HCT116 (cell line): ENCODE measurements around the gene ACTBL2. TPM values are rescaled to one million over a fixed set of nuclear protein-coding genes. Genes with fewer than 3 reads are reported as not detected.

Experiments used
- ATAC-seq: fragments of 200-7000 bp; cut with Tn5 transposase; 2 replicates; pipeline ENCODE4 v1.9.1; 2020; ENCODE audit warnings: mild to moderate bottlenecking, moderate library complexity
- BruUV-seq: library from RNA; stranded (reverse); fragments of 400-500 nt; replicated peaks from 2 replicates; lab custom pipeline; 2021; lab: Mats Ljungman, UMichigan
- CTCF ChIA-PET: fragments of 300-600 bp; sonication (Branson Sonifier 250); formaldehyde crosslinking; loops from one replicate; lab custom pipeline; 2021; ENCODE audit warnings: antibody characterized with exemption; lab: Charles Lee
- POLR2A ChIA-PET: fragments of 300-600, 350-600 bp; sonication (Branson Sonifier 250); formaldehyde crosslinking; loops from one replicate; lab custom pipeline; 2021; ENCODE audit warnings: antibody characterized with exemption; lab: Charles Lee
- RAD21 ChIA-PET, 2 experiments: fragments of 300-600 bp; sonication (Branson Sonifier 250); formaldehyde crosslinking; loops; one replicate each; lab custom pipeline; 2023; ENCODE audit warnings: low total read pairs in 2 of 2; ENCODE audit not compliant: uncharacterized antibody in 2 of 2, unreplicated experiment in 2 of 2, low non-redundant PET in 1 of 2; lab: Charles Lee
- DNase-seq: peaks from one replicate; pipeline ENCODE4 v3.0.0-alpha.2; 2010; ENCODE audit warnings: low read depth, low spot score
- H2AFZ ChIP-seq: fragments of 200-600 bp; shearing (Covaris generic), sonication (generic); 2 replicates; pipeline ENCODE4 v1.6.1; 2017; ENCODE audit warnings: low read depth, mixed run types, mixed read lengths, antibody characterized with exemption, low read length; ENCODE audit not compliant: poor library complexity, severe bottlenecking
- H3K27ac ChIP-seq: 2 replicates; pipeline ENCODE4 v1.5.1; 2012; ENCODE audit warnings: low read depth, low read length
- H3K27me3 ChIP-seq: fragments of 200-600 bp; sonication (generic); 2 replicates; pipeline ENCODE4 v1.6.1; 2016; ENCODE audit warnings: mixed run types, low read length, mixed read lengths; ENCODE audit not compliant: insufficient read depth
- H3K36me3 ChIP-seq, 2 experiments: fragments of 200-500 bp in 1 of 2; fragments of 200-600 bp in 1 of 2; sonication (Bioruptor generic) in 1 of 2; sonication (generic) in 1 of 2; 2 replicates each; pipeline versions ENCODE4 v1.5.1 to v1.6.1; 2014 to 2016; ENCODE audit warnings: low read length in 2 of 2, inconsistent platforms in 1 of 2, mixed read lengths in 1 of 2, mixed run types in 1 of 2; ENCODE audit not compliant: insufficient read depth in 2 of 2, control insufficient read depth in 1 of 2
- H3K4me1 ChIP-seq, 2 experiments: fragments of 200-600 bp in 1 of 2; sonication (generic) in 1 of 2; 2 replicates each; pipeline versions ENCODE4 v1.5.1 to v1.6.1; 2012 to 2017; ENCODE audit warnings: low read length in 2 of 2, inconsistent platforms in 1 of 2, mild to moderate bottlenecking in 1 of 2, mixed read lengths in 1 of 2, mixed run types in 1 of 2, moderate library complexity in 1 of 2; ENCODE audit not compliant: insufficient read depth in 2 of 2, control insufficient read depth in 1 of 2
- H3K4me2 ChIP-seq: fragments of 200-600 bp; sonication (generic); 2 replicates; pipeline ENCODE4 v1.6.1; 2017; ENCODE audit warnings: mixed run types, low read length, mixed read lengths
- H3K4me3 ChIP-seq, 2 experiments: fragments of 200-600 bp in 1 of 2; sonication (generic) in 1 of 2; replicated peaks in 1 of 2; 2 replicates each; pipeline ENCODE4 v1.5.1; 2011 to 2016; ENCODE audit warnings: low read length in 2 of 2, control low read depth in 1 of 2, low read depth in 1 of 2, mild to moderate bottlenecking in 1 of 2, mixed read lengths in 1 of 2, mixed run types in 1 of 2
- H3K79me2 ChIP-seq: fragments of 200-600 bp; sonication (generic); 2 replicates; pipeline ENCODE4 v1.6.1; 2017; ENCODE audit warnings: mild to moderate bottlenecking, mixed run types, low read length, moderate library complexity, mixed read lengths; ENCODE audit not compliant: insufficient read depth
- H3K9ac ChIP-seq: fragments of 200-600 bp; sonication (generic); 2 replicates; pipeline ENCODE4 v1.6.1; 2016; ENCODE audit warnings: low read length, mixed read lengths
- H3K9me2 ChIP-seq: fragments of 200-600 bp; sonication (generic), shearing (Covaris generic); 2 replicates; pipeline ENCODE4 v1.6.1; 2017; ENCODE audit warnings: mixed run types, mild to moderate bottlenecking, moderate library complexity; ENCODE audit not compliant: insufficient read depth
- H3K9me3 ChIP-seq, 2 experiments: fragments of 200-500 bp in 1 of 2; fragments of 200-600 bp in 1 of 2; sonication (Bioruptor generic) in 1 of 2; sonication (generic) in 1 of 2; 2 replicates each; pipeline ENCODE4 v1.6.1; 2014 to 2017; ENCODE audit warnings: low read length in 2 of 2, mixed read lengths in 2 of 2, inconsistent platforms in 1 of 2, low read depth in 1 of 2, mild to moderate bottlenecking in 1 of 2, mixed run types in 1 of 2, moderate library complexity in 1 of 2; ENCODE audit not compliant: control insufficient read depth in 1 of 2, insufficient read depth in 1 of 2
- H4K20me1 ChIP-seq: fragments of 200-600 bp; sonication (generic), shearing (Covaris generic); 2 replicates; pipeline ENCODE4 v1.6.1; 2017; ENCODE audit warnings: mixed run types, mild to moderate bottlenecking, moderate library complexity; ENCODE audit not compliant: insufficient read depth
- CEBPB ChIP-seq: IDR thresholded peaks from 2 replicates; pipeline ENCODE4 v1.6.1; 2012; ENCODE audit warnings: low read depth
- ELF1 ChIP-seq: IDR thresholded peaks from 2 replicates; pipeline ENCODE4 v1.6.1; 2012; ENCODE audit warnings: low read depth, borderline replicate concordance
- FOSL1 ChIP-seq: IDR thresholded peaks from 2 replicates; pipeline ENCODE4 v1.6.1; 2012; ENCODE audit warnings: low read depth
- JUND ChIP-seq: IDR thresholded peaks from 2 replicates; pipeline ENCODE4 v1.6.1; 2012
- POLR2A ChIP-seq: IDR thresholded peaks from 2 replicates; pipeline ENCODE4 v1.7.0; 2011; ENCODE audit warnings: borderline replicate concordance; ENCODE audit not compliant: insufficient read depth, insufficient read length; ENCODE audit errors: extremely low read depth
- SRF ChIP-seq: IDR thresholded peaks from 2 replicates; pipeline ENCODE4 v1.6.1; 2012; ENCODE audit warnings: low read depth
- YY1 ChIP-seq: IDR thresholded peaks from 2 replicates; pipeline ENCODE4 v1.6.1; 2011; ENCODE audit warnings: low read length, low read depth, moderate library complexity, mild to moderate bottlenecking; ENCODE audit not compliant: insufficient replicate concordance; ENCODE audit errors: extremely low read depth
- ZFX ChIP-seq: fragments of 450-650 bp; IDR thresholded peaks from 2 replicates; pipeline ENCODE4 v1.6.1; 2017
- intact Hi-C: fragments of 100-400 bp; cut with micrococcal nuclease; formaldehyde crosslinking; loops from 2 replicates; pipeline ENCODE4 v1.10.0; 2022
- total RNA-seq: library from RNA; stranded (reverse); gene quantifications from one replicate; pipeline ENCODE4 v1.2.1, GENCODE V29; 2021; ENCODE audit not compliant: unreplicated experiment
- TF ChIP-seq, protein P1 (sequence below): IDR thresholded peaks from 2 replicates; pipeline ENCODE4 v1.6.1; 2012; ENCODE audit warnings: low read depth
- TF ChIP-seq, protein P2 (sequence below): IDR thresholded peaks from 2 replicates; pipeline ENCODE4 v1.6.1; 2011; ENCODE audit warnings: mild to moderate bottlenecking, low read length, moderate library complexity; ENCODE audit not compliant: insufficient replicate concordance; ENCODE audit errors: extremely low read depth

The ACTBL2 gene
- total RNA-seq, 1 experiment from 2014 or later: 0.07 TPM

DNA sequence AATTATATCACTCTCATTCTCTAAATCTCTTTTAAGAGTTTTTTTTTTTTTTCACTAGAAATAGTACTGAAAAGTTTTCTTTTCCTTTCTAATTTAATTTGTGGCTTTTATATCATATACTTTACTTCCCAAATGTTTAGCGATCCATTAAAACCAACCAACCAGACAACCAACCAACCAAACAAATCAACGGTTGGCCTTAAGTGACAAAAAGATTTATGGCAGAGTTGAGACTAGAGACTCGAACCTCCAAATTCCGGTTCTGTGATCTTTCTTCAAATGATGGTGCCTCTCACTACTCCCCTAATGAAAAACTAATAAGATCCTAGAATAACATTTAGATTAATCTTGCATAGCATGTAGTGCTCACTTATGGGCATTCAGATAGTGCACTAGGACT is 45.3 kb upstream of the ACTBL2 start:
- CTCF ChIA-PET: no interaction called here
- DNase-seq: no peak
- H3K4me2 ChIP-seq: no peak overlapping the region
- H3K27ac ChIP-seq: no peak overlapping the region
- H3K9ac ChIP-seq: no peak overlapping the region
- no peaks in the 10 kb centered on the region for H4K20me1 ChIP-seq
- H3K36me3 ChIP-seq: no peaks in the 10 kb centered on the region
- TF ChIP-seq FOSL1 (no peak), ZFX (no peak), JUND (no peak), CEBPB (no peak), SRF (no peak), POLR2A (no peak), YY1 (no peak), ELF1 (no peak)
- TF ChIP-seq, protein P1, sequence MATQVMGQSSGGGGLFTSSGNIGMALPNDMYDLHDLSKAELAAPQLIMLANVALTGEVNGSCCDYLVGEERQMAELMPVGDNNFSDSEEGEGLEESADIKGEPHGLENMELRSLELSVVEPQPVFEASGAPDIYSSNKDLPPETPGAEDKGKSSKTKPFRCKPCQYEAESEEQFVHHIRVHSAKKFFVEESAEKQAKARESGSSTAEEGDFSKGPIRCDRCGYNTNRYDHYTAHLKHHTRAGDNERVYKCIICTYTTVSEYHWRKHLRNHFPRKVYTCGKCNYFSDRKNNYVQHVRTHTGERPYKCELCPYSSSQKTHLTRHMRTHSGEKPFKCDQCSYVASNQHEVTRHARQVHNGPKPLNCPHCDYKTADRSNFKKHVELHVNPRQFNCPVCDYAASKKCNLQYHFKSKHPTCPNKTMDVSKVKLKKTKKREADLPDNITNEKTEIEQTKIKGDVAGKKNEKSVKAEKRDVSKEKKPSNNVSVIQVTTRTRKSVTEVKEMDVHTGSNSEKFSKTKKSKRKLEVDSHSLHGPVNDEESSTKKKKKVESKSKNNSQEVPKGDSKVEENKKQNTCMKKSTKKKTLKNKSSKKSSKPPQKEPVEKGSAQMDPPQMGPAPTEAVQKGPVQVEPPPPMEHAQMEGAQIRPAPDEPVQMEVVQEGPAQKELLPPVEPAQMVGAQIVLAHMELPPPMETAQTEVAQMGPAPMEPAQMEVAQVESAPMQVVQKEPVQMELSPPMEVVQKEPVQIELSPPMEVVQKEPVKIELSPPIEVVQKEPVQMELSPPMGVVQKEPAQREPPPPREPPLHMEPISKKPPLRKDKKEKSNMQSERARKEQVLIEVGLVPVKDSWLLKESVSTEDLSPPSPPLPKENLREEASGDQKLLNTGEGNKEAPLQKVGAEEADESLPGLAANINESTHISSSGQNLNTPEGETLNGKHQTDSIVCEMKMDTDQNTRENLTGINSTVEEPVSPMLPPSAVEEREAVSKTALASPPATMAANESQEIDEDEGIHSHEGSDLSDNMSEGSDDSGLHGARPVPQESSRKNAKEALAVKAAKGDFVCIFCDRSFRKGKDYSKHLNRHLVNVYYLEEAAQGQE: no peak
- TF ChIP-seq, protein P2, sequence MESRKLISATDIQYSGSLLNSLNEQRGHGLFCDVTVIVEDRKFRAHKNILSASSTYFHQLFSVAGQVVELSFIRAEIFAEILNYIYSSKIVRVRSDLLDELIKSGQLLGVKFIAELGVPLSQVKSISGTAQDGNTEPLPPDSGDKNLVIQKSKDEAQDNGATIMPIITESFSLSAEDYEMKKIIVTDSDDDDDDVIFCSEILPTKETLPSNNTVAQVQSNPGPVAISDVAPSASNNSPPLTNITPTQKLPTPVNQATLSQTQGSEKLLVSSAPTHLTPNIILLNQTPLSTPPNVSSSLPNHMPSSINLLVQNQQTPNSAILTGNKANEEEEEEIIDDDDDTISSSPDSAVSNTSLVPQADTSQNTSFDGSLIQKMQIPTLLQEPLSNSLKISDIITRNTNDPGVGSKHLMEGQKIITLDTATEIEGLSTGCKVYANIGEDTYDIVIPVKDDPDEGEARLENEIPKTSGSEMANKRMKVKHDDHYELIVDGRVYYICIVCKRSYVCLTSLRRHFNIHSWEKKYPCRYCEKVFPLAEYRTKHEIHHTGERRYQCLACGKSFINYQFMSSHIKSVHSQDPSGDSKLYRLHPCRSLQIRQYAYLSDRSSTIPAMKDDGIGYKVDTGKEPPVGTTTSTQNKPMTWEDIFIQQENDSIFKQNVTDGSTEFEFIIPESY: no peak
- TF ChIP-seq, all 23 proteins: peak for 0
- Histone ChIP-seq H3K4me3 (no peak overlapping the region), H2AFZ (no peak overlapping the region), H3K9me2 (no peaks in the 10 kb centered on the region), H3K27me3 (no peaks in the 10 kb centered on the region), H3K79me2 (no peaks in the 10 kb centered on the region), H3K9me3 (no peaks in the 10 kb centered on the region), H3K4me1 (peaks cover 0 to 2% of the 10 kb centered on the region in 2 experiments; a peak in 2 of 4 replicates)
- ChIA-PET POLR2A (no interaction called here), RAD21 (no interaction called here)
- intact Hi-C loops: no loop called here
- ATAC-seq: no peak
- BruUV-seq: no TSS peak
